Gastrocnemius medialis (tissue), 4 donors: ENCODE data around the gene SERINC3.

Experiments
- POLR2A ChIP-seq, 2 donors: fragments of 450-650 bp; IDR thresholded peaks; one replicate each; pipeline ENCODE4 v1.6.1; 2017; ENCODE audit warnings: antibody characterized with exemption in 2 of 2, mild to moderate bottlenecking in 2 of 2, moderate library complexity in 2 of 2
- TF ChIP-seq, protein P1 (sequence below), 5 experiments: fragments of 450-650 bp in 3 of 5; fragments of 200-600 bp in 2 of 5; sonication (generic) in 2 of 5; IDR thresholded peaks in 4 of 5; conservative IDR thresholded peaks in 1 of 5; 1 replicate in 4 of 5; 2 replicates in 1 of 5; pipeline ENCODE4 v1.5.1; 2016 to 2019; ENCODE audit warnings: antibody characterized with exemption in 5 of 5, mild to moderate bottlenecking in 3 of 5, moderate library complexity in 3 of 5

DNA sequence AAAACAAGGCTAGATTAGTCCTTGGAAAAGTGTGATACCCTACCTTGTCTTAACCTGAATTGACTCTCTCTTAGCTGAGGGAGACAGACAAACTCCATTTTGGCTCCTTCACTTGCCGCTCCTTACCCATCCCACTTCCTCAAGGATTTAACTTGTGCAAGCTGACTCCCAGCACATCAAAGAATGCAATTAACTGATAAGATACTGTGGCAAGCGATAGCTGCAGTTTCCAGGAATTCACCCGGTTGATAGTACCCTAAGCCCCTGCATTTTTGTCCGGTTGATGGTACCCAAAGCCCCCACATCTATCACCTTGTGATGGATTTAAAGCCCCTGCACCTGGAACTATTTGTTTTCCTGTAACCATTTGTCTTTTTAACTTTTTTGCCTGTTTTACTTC, 1.9 kb upstream of the SERINC3 start:
- TF ChIP-seq, protein P1, sequence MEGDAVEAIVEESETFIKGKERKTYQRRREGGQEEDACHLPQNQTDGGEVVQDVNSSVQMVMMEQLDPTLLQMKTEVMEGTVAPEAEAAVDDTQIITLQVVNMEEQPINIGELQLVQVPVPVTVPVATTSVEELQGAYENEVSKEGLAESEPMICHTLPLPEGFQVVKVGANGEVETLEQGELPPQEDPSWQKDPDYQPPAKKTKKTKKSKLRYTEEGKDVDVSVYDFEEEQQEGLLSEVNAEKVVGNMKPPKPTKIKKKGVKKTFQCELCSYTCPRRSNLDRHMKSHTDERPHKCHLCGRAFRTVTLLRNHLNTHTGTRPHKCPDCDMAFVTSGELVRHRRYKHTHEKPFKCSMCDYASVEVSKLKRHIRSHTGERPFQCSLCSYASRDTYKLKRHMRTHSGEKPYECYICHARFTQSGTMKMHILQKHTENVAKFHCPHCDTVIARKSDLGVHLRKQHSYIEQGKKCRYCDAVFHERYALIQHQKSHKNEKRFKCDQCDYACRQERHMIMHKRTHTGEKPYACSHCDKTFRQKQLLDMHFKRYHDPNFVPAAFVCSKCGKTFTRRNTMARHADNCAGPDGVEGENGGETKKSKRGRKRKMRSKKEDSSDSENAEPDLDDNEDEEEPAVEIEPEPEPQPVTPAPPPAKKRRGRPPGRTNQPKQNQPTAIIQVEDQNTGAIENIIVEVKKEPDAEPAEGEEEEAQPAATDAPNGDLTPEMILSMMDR (IDR thresholded peaks at IDR 0.05 in 4 of 5, conservative IDR thresholded peaks at IDR 0.05 in 1 of 5), result no peak
- no peak for TF ChIP-seq POLR2A (IDR thresholded peaks at IDR 0.05)
